WERI-Rb-1 (cell line): ENCODE data around the gene KLC4.
A peak's percentile ranks its signal among the peaks of the same experiment; 100 is the strongest.

ENCODE experiments used
- DNase-seq: peaks from one replicate; pipeline ENCODE4 v3.0.0-alpha.2; 2020
- H3K27ac ChIP-seq: fragments of 250-450 bp; sonication (Bioruptor Pico); 2 replicates; pipeline ENCODE4 v1.5.1; 2020; ENCODE audit warnings: mild to moderate bottlenecking, moderate library complexity
- H3K27me3 ChIP-seq: fragments of 250-450 bp; sonication (Bioruptor Pico); 2 replicates; pipeline ENCODE4 v1.5.1; 2021; ENCODE audit warnings: mild to moderate bottlenecking, low read depth, moderate library complexity; ENCODE audit not compliant: insufficient read depth, severe bottlenecking
- H3K36me3 ChIP-seq: fragments of 250-450 bp; sonication (Bioruptor Pico); 2 replicates; pipeline ENCODE4 v1.5.1; 2020; ENCODE audit warnings: mild to moderate bottlenecking, moderate library complexity
- H3K4me3 ChIP-seq: 2 replicates; pipeline ENCODE4 v1.5.1; 2011; ENCODE audit warnings: low read depth, mild to moderate bottlenecking, control low read depth, low read length
- H3K9me3 ChIP-seq: fragments of 250-450 bp; sonication (Bioruptor Pico); 2 replicates; pipeline ENCODE4 v1.5.1; 2021; ENCODE audit warnings: mild to moderate bottlenecking, moderate library complexity; ENCODE audit not compliant: severe bottlenecking
- CTCF ChIP-seq: IDR thresholded peaks from 2 replicates; pipeline ENCODE4 v1.5.1; 2011; ENCODE audit warnings: low read depth, mild to moderate bottlenecking, control low read depth, inconsistent platforms, low read length

Gene KLC4

GRCh38 chr6:43101497-43101896 lies 42.1 kb downstream of the KLC4 start:
- H3K27ac ChIP-seq, result no peak overlapping the region
- no peak for DNase-seq
- H3K9me3 ChIP-seq, result no peaks in the 10 kb centered on the region
- peaks cover 4% of the 10 kb centered on the region; the same call in 1 of the 2 replicates for H3K36me3 ChIP-seq
- H3K4me3 ChIP-seq, result no peak overlapping the region
- no peak for TF ChIP-seq CTCF
- no peaks in the 10 kb centered on the region for H3K27me3 ChIP-seq

GRCh38 chr6:43103253-43103876 lies 43.9 kb downstream of the KLC4 start:
- H3K4me3 ChIP-seq, result no peak overlapping the region
- no peaks in the 10 kb centered on the region for H3K9me3 ChIP-seq
- DNase-seq, result no peak
- no peaks in the 10 kb centered on the region for H3K27me3 ChIP-seq
- TF ChIP-seq CTCF, result no peak
- H3K27ac ChIP-seq, result no peak overlapping the region
- peaks cover 4% of the 10 kb centered on the region; the same call in 1 of the 2 replicates for H3K36me3 ChIP-seq

GRCh38 chr6:43105538-43106222 lies 46.2 kb downstream of the KLC4 start:
- Histone ChIP-seq H3K27ac (no peak overlapping the region), H3K4me3 (no peak overlapping the region)
- no peak for DNase-seq

GRCh38 chr6:43107344-43108062 lies 48.1 kb downstream of the KLC4 start:
- Histone ChIP-seq H3K9me3 (no peaks in the 10 kb centered on the region), H3K27me3 (no peaks in the 10 kb centered on the region), H3K36me3 (peaks cover 4% of the 10 kb centered on the region; the same call in 1 of the 2 replicates), H3K27ac (0 out of 2 replicates have a peak overlapping the region, but pooled peaks have one; percentile 8), H3K4me3 (no peak overlapping the region)
- no peak for DNase-seq
- no peak for TF ChIP-seq CTCF

More at GRCh38 chr6:43105538-43106222, 46.2 kb downstream of the KLC4 start:
- H3K27me3 ChIP-seq, result no peaks in the 10 kb centered on the region
- H3K36me3 ChIP-seq, result peaks cover 4% of the 10 kb centered on the region; the same call in 1 of the 2 replicates
- no peak for TF ChIP-seq CTCF
- H3K9me3 ChIP-seq, result no peaks in the 10 kb centered on the region

- DNase-seq, result no peak
- no peaks in the 10 kb centered on the region for H3K27me3 ChIP-seq
- H3K27ac ChIP-seq, result no peak overlapping the region
- no peak for TF ChIP-seq CTCF
- H3K36me3 ChIP-seq, result peaks cover 4% of the 10 kb centered on the region; the same call in 1 of the 2 replicates
- H3K9me3 ChIP-seq, result no peaks in the 10 kb centered on the region
- H3K4me3 ChIP-seq, result no peak overlapping the region
Observed at GRCh38 chr6:43113431-43114260, 54.2 kb downstream of the KLC4 start.
